ENCODE results near the gene RFX4.

DNA sequence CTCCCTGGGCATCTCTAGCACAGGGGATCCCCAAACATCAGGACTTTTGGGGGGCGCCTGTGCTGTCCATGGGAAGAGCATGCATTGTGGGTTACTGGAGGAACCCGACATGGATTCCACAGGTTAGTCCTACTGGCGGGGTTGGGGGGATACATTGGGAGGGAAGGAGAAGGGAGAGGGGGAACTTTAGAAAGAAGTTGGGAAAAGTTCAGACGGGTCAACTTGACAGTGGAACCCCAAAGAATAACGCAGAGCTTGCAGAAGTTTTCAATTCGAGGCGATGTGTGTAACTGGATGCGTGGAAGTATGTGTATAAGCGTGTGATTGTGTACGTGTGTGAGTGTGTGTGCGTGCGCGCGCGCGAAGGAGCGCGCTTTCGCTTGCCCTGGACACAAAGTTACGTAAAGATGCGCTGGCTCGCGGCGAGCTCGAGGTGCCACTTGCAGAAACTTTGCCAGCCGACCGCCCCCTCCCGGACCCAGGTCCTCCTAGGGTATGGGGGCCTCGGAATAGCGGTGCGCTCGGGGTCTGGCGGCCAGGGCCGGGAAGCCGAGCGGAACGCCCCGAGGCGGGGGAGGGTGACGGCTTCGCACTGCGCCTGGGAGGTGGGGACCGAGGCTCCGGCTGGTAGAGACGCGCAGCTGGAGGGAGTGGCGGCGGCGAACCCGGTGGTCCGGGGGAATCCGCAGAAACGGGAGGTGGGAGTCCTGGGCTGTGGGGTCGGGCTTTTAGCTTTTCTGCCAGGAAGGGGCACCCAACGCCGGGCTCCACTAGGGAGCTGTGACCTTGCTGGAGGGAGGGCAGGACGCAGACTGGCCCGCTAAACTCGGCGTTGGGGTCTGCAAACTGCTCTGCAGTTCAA, 669 bp downstream of the RFX4 start:
- TF ChIP-seq, protein P1, sequence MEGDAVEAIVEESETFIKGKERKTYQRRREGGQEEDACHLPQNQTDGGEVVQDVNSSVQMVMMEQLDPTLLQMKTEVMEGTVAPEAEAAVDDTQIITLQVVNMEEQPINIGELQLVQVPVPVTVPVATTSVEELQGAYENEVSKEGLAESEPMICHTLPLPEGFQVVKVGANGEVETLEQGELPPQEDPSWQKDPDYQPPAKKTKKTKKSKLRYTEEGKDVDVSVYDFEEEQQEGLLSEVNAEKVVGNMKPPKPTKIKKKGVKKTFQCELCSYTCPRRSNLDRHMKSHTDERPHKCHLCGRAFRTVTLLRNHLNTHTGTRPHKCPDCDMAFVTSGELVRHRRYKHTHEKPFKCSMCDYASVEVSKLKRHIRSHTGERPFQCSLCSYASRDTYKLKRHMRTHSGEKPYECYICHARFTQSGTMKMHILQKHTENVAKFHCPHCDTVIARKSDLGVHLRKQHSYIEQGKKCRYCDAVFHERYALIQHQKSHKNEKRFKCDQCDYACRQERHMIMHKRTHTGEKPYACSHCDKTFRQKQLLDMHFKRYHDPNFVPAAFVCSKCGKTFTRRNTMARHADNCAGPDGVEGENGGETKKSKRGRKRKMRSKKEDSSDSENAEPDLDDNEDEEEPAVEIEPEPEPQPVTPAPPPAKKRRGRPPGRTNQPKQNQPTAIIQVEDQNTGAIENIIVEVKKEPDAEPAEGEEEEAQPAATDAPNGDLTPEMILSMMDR (IDR thresholded peaks at IDR 0.05), result no peak
- TF ChIP-seq POLR2A (IDR thresholded peaks at IDR 0.05) (no peak), POLR2AphosphoS5 (IDR thresholded peaks at IDR 0.05) (no peak)
